GOT3 (cell line): ENCODE results near the gene FITM1.

ENCODE experiments used
- DNase-seq: peaks from one replicate; lab custom pipeline; 2025; ENCODE audit warnings: mixed read lengths; lab: John Stamatoyannopoulos, UW

The FITM1 gene

GRCh38 chr14:24130380-24130716, at the start of gene FITM1:
FITM1 (plus strand) TSS chr14:24130659; CDS start chr14:24131564, 905 bp downstream.
- DNase-seq: no peak

- DNase-seq: no peak
Measured at GRCh38 chr14:24080888-24081738, 49.3 kb upstream of the FITM1 start.

GRCh38 chr14:24081739-24082211, 48.7 kb upstream of the FITM1 start:
- no peak for DNase-seq

GRCh38 chr14:24082411-24083080, 47.9 kb upstream of the FITM1 start:
- no peak for DNase-seq

GRCh38 chr14:24083462-24083861, 47.0 kb upstream of the FITM1 start:
- no peak for DNase-seq

- no peak for DNase-seq
Measured at GRCh38 chr14:24084440-24084839, 46.0 kb upstream of the FITM1 start.

GRCh38 chr14:24085215-24085614, 45.2 kb upstream of the FITM1 start:
- no peak for DNase-seq

- no peak for DNase-seq
Measured at GRCh38 chr14:24086193-24086955, 44.1 kb upstream of the FITM1 start.

GRCh38 chr14:24087004-24087403, 43.5 kb upstream of the FITM1 start:
- no peak for DNase-seq

- no peak for DNase-seq
Measured at GRCh38 chr14:24088095-24088494, 42.4 kb upstream of the FITM1 start.

- no peak for DNase-seq
Measured at GRCh38 chr14:24089890-24090289, 40.6 kb upstream of the FITM1 start.

- DNase-seq: no peak
Measured at GRCh38 chr14:24092110-24092504, 38.4 kb upstream of the FITM1 start.

GRCh38 chr14:24092505-24093206, 37.8 kb upstream of the FITM1 start:
- no peak for DNase-seq

- DNase-seq: no peak
Measured at GRCh38 chr14:24093207-24093900, 37.1 kb upstream of the FITM1 start.

GRCh38 chr14:24093901-24094840, 36.3 kb upstream of the FITM1 start, which contains the start of gene PCK2:
PCK2 (plus strand) TSS chr14:24094311; CDS start chr14:24094406, 95 bp downstream.
- peak; percentile 35 for DNase-seq

GRCh38 chr14:24094841-24095270, 35.6 kb upstream of the FITM1 start:
- no peak for DNase-seq

- DNase-seq: no peak
Measured at GRCh38 chr14:24095271-24096068, 35.0 kb upstream of the FITM1 start.

- no peak for DNase-seq
Measured at GRCh38 chr14:24096545-24097181, 33.8 kb upstream of the FITM1 start.
